A673 (cell line): ENCODE measurements around the gene TAOK2. TPM values are rescaled to one million over a fixed set of nuclear protein-coding genes. Genes with fewer than 3 reads are reported as not detected.
A peak's percentile ranks its signal among the peaks of the same experiment; 100 is the strongest.

ENCODE experiments used
- BruUV-seq: library from RNA; stranded (reverse); fragments of 400-500 nt; replicated peaks from 2 replicates; lab custom pipeline; 2021; lab: Mats Ljungman, UMichigan
- CTCF ChIA-PET: fragments of 300-600 bp; sonication (Branson Sonifier 250); formaldehyde crosslinking; loops from one replicate; lab custom pipeline; 2022; ENCODE audit warnings: antibody characterized with exemption; lab: Charles Lee
- POLR2A ChIA-PET: fragments of 300-600 bp; sonication (Branson Sonifier 250); formaldehyde crosslinking; loops from one replicate; lab custom pipeline; 2022; ENCODE audit warnings: antibody characterized with exemption; ENCODE audit not compliant: low non-redundant PET; lab: Charles Lee
- DNase-seq: peaks from one replicate; pipeline ENCODE4 v3.0.0-alpha.2; 2015; ENCODE audit warnings: low spot score
- H3K27ac ChIP-seq: fragments of 200-600 bp; sonication (generic); 2 replicates; pipeline ENCODE4 v1.5.1; 2016; ENCODE audit warnings: mixed run types, low read depth, mild to moderate bottlenecking, mixed read lengths, antibody characterized with exemption, low read length; ENCODE audit not compliant: poor library complexity, severe bottlenecking
- H3K27me3 ChIP-seq: fragments of 200-600 bp; sonication (generic); replicated peaks from 2 replicates; pipeline ENCODE4 v1.6.1; 2017; ENCODE audit warnings: mixed run types, low read depth, mild to moderate bottlenecking, mixed read lengths, antibody characterized with exemption, low read length; ENCODE audit not compliant: insufficient read depth, poor library complexity
- H3K36me3 ChIP-seq: fragments of 200-600 bp; sonication (generic); 2 replicates; pipeline ENCODE4 v1.6.1; 2016; ENCODE audit warnings: mixed run types, mild to moderate bottlenecking, mixed read lengths, antibody characterized with exemption, low read length; ENCODE audit not compliant: insufficient read depth, poor library complexity, severe bottlenecking
- H3K4me1 ChIP-seq: fragments of 200-600 bp; sonication (generic); 2 replicates; pipeline ENCODE4 v1.6.1; 2017; ENCODE audit warnings: mixed run types, mild to moderate bottlenecking, mixed read lengths, antibody characterized with exemption, low read length; ENCODE audit not compliant: insufficient read depth, poor library complexity, severe bottlenecking
- H3K4me3 ChIP-seq: fragments of 200-600 bp; sonication (generic); 2 replicates; pipeline ENCODE4 v1.5.1; 2016; ENCODE audit warnings: low read depth, mixed run types, mild to moderate bottlenecking, mixed read lengths, low read length; ENCODE audit not compliant: poor library complexity, severe bottlenecking
- H3K9me3 ChIP-seq: fragments of 200-600 bp; sonication (generic); 2 replicates; pipeline ENCODE4 v1.6.1; 2016; ENCODE audit warnings: mixed run types, low read depth, mild to moderate bottlenecking, mixed read lengths, antibody characterized with exemption, low read length; ENCODE audit not compliant: poor library complexity, severe bottlenecking
- EZH2 ChIP-seq: fragments of 200-600 bp; sonication (generic); IDR thresholded peaks from 2 replicates; pipeline ENCODE4 v1.6.1; 2017; ENCODE audit warnings: borderline replicate concordance, low read depth, mild to moderate bottlenecking, mixed read lengths, antibody characterized with exemption, low read length; ENCODE audit not compliant: poor library complexity, severe bottlenecking
- intact Hi-C: fragments of 100-400 bp; cut with micrococcal nuclease; formaldehyde crosslinking; loops from one replicate; pipeline ENCODE4 v1.10.0; 2022; ENCODE audit not compliant: unreplicated experiment
- total RNA-seq: library from RNA; stranded (reverse); gene quantifications from 2 replicates; pipeline ENCODE4 v1.2.3, GENCODE V29; 2021
- TF ChIP-seq, protein P1 (sequence below): fragments of 300-800, 200-600 bp; sonication (generic); conservative IDR thresholded peaks from 2 replicates; pipeline ENCODE4 v1.5.1; 2017; ENCODE audit warnings: low read depth, mild to moderate bottlenecking, antibody characterized with exemption, low read length, moderate library complexity, mixed read lengths

TAOK2 gene
- total RNA-seq, 1 experiment from 2014 or later, result 50.2 TPM

DNA sequence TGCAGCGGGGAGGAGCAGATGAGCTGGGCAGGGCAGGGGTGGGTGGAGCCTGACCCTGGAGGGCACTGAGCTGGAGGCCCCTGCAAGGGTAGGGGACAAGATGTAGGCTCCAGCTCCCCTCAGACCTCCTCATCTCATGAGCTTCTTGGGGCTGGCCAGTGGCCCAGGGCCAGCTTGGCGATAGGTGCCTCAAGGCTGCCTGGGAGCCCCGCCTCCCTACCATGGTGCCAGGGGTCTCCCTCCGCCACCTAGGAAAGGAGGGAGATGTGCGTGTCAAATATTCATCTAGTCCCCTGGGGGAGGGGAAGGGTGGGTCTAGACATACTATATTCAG, 17.9 kb downstream of the TAOK2 start:
- DNase-seq, result no peak
- Histone ChIP-seq H3K36me3 (peaks cover 48% of the 10 kb centered on the region), H3K27me3 (no peaks in the 10 kb centered on the region), H3K27ac (no peak overlapping the region), H3K9me3 (no peaks in the 10 kb centered on the region), H3K4me3 (no peak overlapping the region), H3K4me1 (peaks cover 11% of the 10 kb centered on the region)
- ChIA-PET POLR2A (no interaction called here), CTCF (no interaction called here)
- TF ChIP-seq, protein P1, sequence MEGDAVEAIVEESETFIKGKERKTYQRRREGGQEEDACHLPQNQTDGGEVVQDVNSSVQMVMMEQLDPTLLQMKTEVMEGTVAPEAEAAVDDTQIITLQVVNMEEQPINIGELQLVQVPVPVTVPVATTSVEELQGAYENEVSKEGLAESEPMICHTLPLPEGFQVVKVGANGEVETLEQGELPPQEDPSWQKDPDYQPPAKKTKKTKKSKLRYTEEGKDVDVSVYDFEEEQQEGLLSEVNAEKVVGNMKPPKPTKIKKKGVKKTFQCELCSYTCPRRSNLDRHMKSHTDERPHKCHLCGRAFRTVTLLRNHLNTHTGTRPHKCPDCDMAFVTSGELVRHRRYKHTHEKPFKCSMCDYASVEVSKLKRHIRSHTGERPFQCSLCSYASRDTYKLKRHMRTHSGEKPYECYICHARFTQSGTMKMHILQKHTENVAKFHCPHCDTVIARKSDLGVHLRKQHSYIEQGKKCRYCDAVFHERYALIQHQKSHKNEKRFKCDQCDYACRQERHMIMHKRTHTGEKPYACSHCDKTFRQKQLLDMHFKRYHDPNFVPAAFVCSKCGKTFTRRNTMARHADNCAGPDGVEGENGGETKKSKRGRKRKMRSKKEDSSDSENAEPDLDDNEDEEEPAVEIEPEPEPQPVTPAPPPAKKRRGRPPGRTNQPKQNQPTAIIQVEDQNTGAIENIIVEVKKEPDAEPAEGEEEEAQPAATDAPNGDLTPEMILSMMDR, result no peak
- no peak for TF ChIP-seq EZH2
- no TSS peak for BruUV-seq
- intact Hi-C loops, result no loop called here

DNA sequence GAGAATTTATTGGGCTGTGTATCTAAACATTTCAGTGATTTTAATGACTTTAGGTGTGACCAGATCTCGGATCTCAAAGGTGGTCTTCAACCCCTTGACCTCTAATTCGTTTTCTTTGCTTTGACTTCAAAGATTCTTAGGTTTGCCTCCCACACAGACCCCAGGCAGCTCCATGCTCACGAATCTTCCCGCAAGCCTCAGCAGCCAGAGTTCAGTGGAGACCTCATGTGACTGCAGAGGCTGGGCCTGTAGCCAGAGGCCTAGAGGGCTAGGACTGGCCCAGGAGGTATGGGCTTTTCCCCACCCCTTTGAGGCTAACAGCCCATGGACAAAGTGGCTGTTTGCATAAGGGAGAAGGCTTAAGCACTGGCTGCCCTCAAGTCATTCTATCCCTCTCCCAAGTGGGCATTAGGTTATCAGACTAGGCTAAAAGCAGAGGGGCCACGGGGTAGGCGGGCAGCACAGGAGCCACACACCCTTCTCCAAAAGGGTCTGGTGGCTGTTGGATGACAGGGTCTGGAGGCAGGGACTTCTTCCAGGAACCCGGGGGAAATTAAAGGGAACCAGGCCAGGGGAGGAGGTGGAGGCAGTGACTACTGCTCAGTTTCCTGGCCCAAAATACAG, 18.8 kb downstream of the TAOK2 start:
- H3K4me1 ChIP-seq, result peaks cover 16% of the 10 kb centered on the region
- H3K36me3 ChIP-seq, result peaks cover 47% of the 10 kb centered on the region
- no peak overlapping the region for H3K27ac ChIP-seq
- intact Hi-C loops, result no loop called here
- DNase-seq, result no peak
- no peak for TF ChIP-seq EZH2
- no TSS peak for BruUV-seq
- CTCF ChIA-PET, result no interaction called here
- no peaks in the 10 kb centered on the region for H3K27me3 ChIP-seq
- POLR2A ChIA-PET, result no interaction called here
- no peaks in the 10 kb centered on the region for H3K9me3 ChIP-seq
- no peak overlapping the region for H3K4me3 ChIP-seq

DNA sequence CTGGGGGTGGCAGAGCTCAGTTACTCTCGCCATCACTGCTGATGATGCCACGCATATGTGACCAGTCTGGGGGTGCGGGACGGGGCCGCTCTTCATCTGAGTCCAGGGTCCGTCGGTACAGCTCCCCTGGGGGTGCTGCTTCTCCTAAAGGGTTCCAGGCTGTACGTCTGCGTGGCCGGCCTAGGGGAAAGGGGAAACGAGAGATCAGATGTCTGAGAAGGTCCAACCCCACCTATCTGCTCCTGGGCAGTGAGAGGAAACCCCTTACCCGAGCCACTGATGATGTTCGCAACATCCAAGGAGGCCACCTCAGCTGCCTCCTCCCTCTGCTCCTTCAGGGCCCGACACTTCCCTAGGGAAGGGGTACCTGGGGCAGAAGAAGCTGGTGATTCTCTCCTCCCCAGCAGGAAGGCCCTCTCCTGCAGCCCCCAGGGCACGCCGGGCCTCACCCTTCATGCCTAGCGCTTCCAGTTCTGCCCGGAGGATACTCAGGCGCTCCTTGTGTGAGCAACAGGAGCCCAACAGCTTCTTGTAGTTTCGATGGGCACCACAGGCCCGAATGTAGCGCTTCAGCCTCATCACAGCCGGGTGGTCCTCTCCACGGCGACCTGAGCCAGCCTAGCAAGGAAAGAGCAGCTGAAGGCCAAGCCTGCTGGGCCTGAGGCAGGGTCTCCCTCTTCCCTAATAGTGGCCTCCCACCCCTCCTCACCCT, 19.7 kb downstream of the TAOK2 start:
- intact Hi-C loops, result no loop called here
- ChIA-PET CTCF (interaction anchor here (0.6 kb wide), 2 partner anchors 28 to 158 kb away, joined by 3 read pairs; no protein-coding TSS in a partner anchor), POLR2A (no interaction called here)
- Histone ChIP-seq H3K4me3 (no peak overlapping the region), H3K4me1 (peaks cover 16% of the 10 kb centered on the region), H3K36me3 (peaks cover 46% of the 10 kb centered on the region), H3K27ac (peak overlapping the region; percentile 91), H3K9me3 (no peaks in the 10 kb centered on the region), H3K27me3 (no peaks in the 10 kb centered on the region)
- TF ChIP-seq, protein P1, result no peak
- no peak for TF ChIP-seq EZH2
- no peak for DNase-seq
- no TSS peak for BruUV-seq
